PC-9 (cell line): ENCODE data around the gene MEAF6. TPM values are rescaled to one million over a fixed set of nuclear protein-coding genes. Genes with fewer than 3 reads are reported as not detected.

Experiments used
- BruUV-seq: library from RNA; stranded (reverse); fragments of 400-500 nt; replicated peaks from 2 replicates; lab custom pipeline; 2021; lab: Mats Ljungman, UMichigan
- CTCF ChIA-PET: fragments of 300-600 bp; sonication (Branson Sonifier 250); formaldehyde crosslinking; loops from one replicate; lab custom pipeline; 2022; ENCODE audit warnings: antibody characterized with exemption; lab: Charles Lee
- POLR2A ChIA-PET: fragments of 300-600 bp; sonication (Branson Sonifier 250); formaldehyde crosslinking; loops from one replicate; lab custom pipeline; 2022; ENCODE audit warnings: antibody characterized with exemption; ENCODE audit not compliant: unreplicated experiment; lab: Charles Lee
- DNase-seq, 2 experiments: peaks; one replicate each; pipeline versions ENCODE4 v3.0.0 to v3.0.0-alpha.2; 2015 to 2022; ENCODE audit warnings: mixed read lengths in 1 of 2
- H2AFZ ChIP-seq: fragments of 200-600 bp; sonication (generic); 2 replicates; pipeline ENCODE4 v1.8.1; 2017; ENCODE audit warnings: antibody characterized with exemption
- H3F3A ChIP-seq: fragments of 200-600 bp; sonication (generic); 2 replicates; pipeline ENCODE4 v1.8.1; 2017; ENCODE audit warnings: antibody characterized with exemption, mild to moderate bottlenecking, low read depth; ENCODE audit not compliant: insufficient read depth
- H3K27ac ChIP-seq: fragments of 200-600 bp; sonication (generic); 2 replicates; pipeline ENCODE4 v1.6.1; 2016; ENCODE audit warnings: mixed run types
- H3K27me3 ChIP-seq: fragments of 200-600 bp; sonication (generic); 2 replicates; pipeline ENCODE4 v1.6.1; 2016; ENCODE audit warnings: low read depth, mixed run types; ENCODE audit not compliant: insufficient read depth
- H3K36me3 ChIP-seq: fragments of 200-600 bp; sonication (generic); 2 replicates; pipeline ENCODE4 v1.6.1; 2016; ENCODE audit warnings: low read depth, mixed run types
- H3K4me1 ChIP-seq: fragments of 200-600 bp; sonication (generic); replicated peaks from 2 replicates; pipeline ENCODE4 v1.6.1; 2016; ENCODE audit warnings: mixed run types; ENCODE audit not compliant: insufficient read depth
- H3K4me2 ChIP-seq: fragments of 200-600 bp; sonication (generic); 2 replicates; pipeline ENCODE4 v1.6.1; 2017; ENCODE audit warnings: mixed run types
- H3K4me3 ChIP-seq: fragments of 200-600 bp; sonication (generic); 2 replicates; pipeline ENCODE4 v1.6.1; 2016; ENCODE audit warnings: mixed run types
- H3K79me2 ChIP-seq: fragments of 200-600 bp; sonication (generic); 2 replicates; pipeline ENCODE4 v1.6.1; 2017; ENCODE audit warnings: low read depth, mixed run types
- H3K9me2 ChIP-seq: fragments of 200-600 bp; sonication (generic); 2 replicates; pipeline ENCODE4 v1.8.1; 2017; ENCODE audit warnings: mild to moderate bottlenecking; ENCODE audit not compliant: insufficient read depth
- H3K9me3 ChIP-seq: fragments of 200-600 bp; sonication (generic); 2 replicates; pipeline ENCODE4 v1.8.1; 2016; ENCODE audit warnings: low read depth; ENCODE audit not compliant: insufficient read depth
- H4K20me1 ChIP-seq: fragments of 200-600 bp; sonication (generic); 2 replicates; pipeline ENCODE4 v1.8.1; 2017; ENCODE audit not compliant: insufficient read depth
- EZH2 ChIP-seq: fragments of 200-600 bp; sonication (generic); IDR thresholded peaks from 2 replicates; pipeline ENCODE4 v1.8.0; 2017; ENCODE audit warnings: antibody characterized with exemption, low read depth
- intact Hi-C: fragments of 100-400 bp; cut with micrococcal nuclease; formaldehyde crosslinking; loops from one replicate; pipeline ENCODE4 v1.10.0; 2022; ENCODE audit not compliant: unreplicated experiment
- total RNA-seq: library from RNA; stranded (reverse); gene quantifications from 2 replicates; pipeline ENCODE4 v1.2.3, GENCODE V29; 2021
- TF ChIP-seq, protein P1 (sequence below): fragments of 200-600 bp; sonication (generic); conservative IDR thresholded peaks from 2 replicates; pipeline ENCODE4 v1.6.1; 2017; ENCODE audit warnings: mixed run types, antibody characterized with exemption, mild to moderate bottlenecking, moderate library complexity

The MEAF6 gene
- total RNA-seq, 1 experiment from 2014 or later, result 72.3 TPM

- POLR2A ChIA-PET, result interaction anchor here (0.6 kb wide), 1 partner anchor 18 kb away, joined by 4 read pairs; no protein-coding TSS in a partner anchor
- Histone ChIP-seq H4K20me1 (no peaks in the 10 kb centered on the region; the same call in 1 of the 2 replicates), H3K4me2 (peak overlapping the region; percentile 95), H2AFZ (no peak overlapping the region), H3K79me2 (peaks cover 59% of the 10 kb centered on the region), H3K9me3 (no peaks in the 10 kb centered on the region), H3K4me1 (peaks cover 45% of the 10 kb centered on the region), H3F3A (peaks cover 47% of the 10 kb centered on the region), H3K27ac (0 out of 2 replicates have a peak overlapping the region, but pooled peaks have one; percentile 66), H3K9me2 (no peaks in the 10 kb centered on the region), H3K4me3 (peak overlapping the region; percentile 94; the same call in 1 of the 2 replicates), H3K27me3 (no peaks in the 10 kb centered on the region), H3K36me3 (peaks cover 14% of the 10 kb centered on the region)
- intact Hi-C loops, result loop anchor here (5.0 to 10.0 kb wide), 3 partner anchors 334 to 662 kb away; partner anchors contain the start of genes C1orf122, MTF1 and YRDC
- no TSS peak for BruUV-seq
- CTCF ChIA-PET, result interaction anchor here (1.5 kb wide), 1 partner anchor 41 kb away, joined by 8 read pairs; the partner anchor contains the start of gene MEAF6
- TF ChIP-seq EZH2, result no peak
- TF ChIP-seq, protein P1, sequence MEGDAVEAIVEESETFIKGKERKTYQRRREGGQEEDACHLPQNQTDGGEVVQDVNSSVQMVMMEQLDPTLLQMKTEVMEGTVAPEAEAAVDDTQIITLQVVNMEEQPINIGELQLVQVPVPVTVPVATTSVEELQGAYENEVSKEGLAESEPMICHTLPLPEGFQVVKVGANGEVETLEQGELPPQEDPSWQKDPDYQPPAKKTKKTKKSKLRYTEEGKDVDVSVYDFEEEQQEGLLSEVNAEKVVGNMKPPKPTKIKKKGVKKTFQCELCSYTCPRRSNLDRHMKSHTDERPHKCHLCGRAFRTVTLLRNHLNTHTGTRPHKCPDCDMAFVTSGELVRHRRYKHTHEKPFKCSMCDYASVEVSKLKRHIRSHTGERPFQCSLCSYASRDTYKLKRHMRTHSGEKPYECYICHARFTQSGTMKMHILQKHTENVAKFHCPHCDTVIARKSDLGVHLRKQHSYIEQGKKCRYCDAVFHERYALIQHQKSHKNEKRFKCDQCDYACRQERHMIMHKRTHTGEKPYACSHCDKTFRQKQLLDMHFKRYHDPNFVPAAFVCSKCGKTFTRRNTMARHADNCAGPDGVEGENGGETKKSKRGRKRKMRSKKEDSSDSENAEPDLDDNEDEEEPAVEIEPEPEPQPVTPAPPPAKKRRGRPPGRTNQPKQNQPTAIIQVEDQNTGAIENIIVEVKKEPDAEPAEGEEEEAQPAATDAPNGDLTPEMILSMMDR, result no peak
- no peak for DNase-seq
Measured at GRCh38 chr1:37472994-37473393, 41.6 kb downstream of the MEAF6 start.

DNA sequence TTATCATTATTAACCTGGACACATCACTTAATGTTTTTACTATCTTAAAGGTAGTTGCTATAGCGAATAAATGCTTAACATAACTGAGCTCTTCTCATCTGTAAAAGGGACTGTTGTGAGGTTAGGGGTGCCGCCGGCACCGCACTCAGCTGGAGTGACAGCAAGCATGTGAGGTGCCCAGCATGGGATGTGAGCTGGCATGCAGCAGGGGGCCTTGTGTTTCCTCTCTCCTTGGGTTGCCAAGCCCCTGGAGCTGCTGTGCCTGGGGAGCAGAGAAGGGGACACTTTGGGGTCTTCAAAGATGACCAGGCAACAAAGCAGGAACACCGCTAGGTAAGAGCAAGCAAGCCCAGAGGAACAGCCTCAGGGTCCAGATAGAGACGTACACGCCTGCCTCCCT lies 42.3 kb downstream of the MEAF6 start:
- Histone ChIP-seq H3K27ac (peak overlapping the region; percentile 66), H3K27me3 (no peaks in the 10 kb centered on the region), H2AFZ (no peak overlapping the region), H3K79me2 (peaks cover 52% of the 10 kb centered on the region), H3K4me3 (peak overlapping the region; percentile 94; the same call in 1 of the 2 replicates), H3F3A (peaks cover 40% of the 10 kb centered on the region), H3K9me3 (no peaks in the 10 kb centered on the region), H3K36me3 (0 out of 2 replicates have a peak, but pooled peaks cover 8% of the 10 kb centered on the region), H4K20me1 (no peaks in the 10 kb centered on the region; the same call in 1 of the 2 replicates), H3K4me1 (peaks cover 38% of the 10 kb centered on the region), H3K4me2 (peak overlapping the region; percentile 95), H3K9me2 (no peaks in the 10 kb centered on the region)
- intact Hi-C loops, result loop anchor here (5.0 to 10.0 kb wide), 3 partner anchors 335 to 663 kb away; partner anchors contain the start of genes C1orf122, MTF1 and YRDC
- ChIA-PET POLR2A (interaction anchor here (0.5 to 1.2 kb wide), 4 partner anchors 12 to 24 kb away, joined by 3 to 7 read pairs (median 4); no protein-coding TSS in a partner anchor), CTCF (interaction anchor here (0.6 to 1.8 kb wide), 3 partner anchors 12 to 403 kb away, joined by 4 to 8 read pairs (median 4); partner anchors contain the start of gene MEAF6)
- peak in 1 of 2 experiments; percentile 46 for DNase-seq
- no TSS peak for BruUV-seq
- no peak for TF ChIP-seq EZH2
- TF ChIP-seq, protein P1, result no peak

DNA sequence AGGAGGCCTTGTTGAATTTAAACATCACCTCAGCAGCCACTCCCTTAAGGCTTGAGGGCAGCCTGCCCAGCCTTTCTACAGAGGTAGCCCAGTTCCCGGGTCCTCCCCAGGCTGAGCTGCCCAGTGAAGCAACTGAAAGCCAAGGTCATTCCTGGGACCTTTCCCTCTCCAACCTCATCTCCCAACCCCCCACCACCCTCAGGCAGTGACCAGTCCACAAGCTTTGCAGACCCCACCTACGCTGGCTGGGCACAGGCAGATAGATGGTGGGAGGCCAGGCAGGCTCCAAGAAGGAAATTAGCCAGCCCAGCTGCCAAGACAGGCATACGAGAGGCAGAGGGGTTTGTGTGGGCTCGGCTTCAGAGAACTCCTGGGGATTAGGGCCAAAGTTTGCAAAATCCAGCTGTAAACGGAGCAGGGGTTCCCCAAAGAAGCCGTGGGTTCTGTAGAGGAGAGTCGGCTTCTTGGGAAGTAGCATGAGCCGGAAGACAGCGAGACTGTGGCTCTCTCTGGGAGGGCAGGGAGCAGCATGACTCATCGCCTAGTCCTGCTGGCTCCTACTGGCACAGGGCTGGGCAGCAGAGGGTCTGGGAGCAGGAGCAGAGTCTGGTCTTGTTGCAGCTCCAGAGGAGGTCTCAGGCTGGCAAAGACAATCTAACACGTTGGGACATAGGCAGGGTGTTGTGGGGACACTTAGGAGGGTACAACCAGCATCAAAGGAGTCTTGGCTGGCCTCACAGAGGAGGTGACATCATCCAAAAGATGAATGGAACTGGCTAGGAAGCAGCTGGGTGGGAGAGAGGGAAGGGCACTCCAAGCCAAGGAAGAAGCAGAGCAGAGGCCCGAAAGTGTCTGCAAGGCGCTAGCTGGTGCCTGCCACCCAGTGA lies 43.0 kb downstream of the MEAF6 start:
- H3K4me1 ChIP-seq, result peaks cover 34% of the 10 kb centered on the region
- TF ChIP-seq EZH2, result no peak
- TF ChIP-seq, protein P1, result no peak
- CTCF ChIA-PET, result interaction anchor here (1.1 to 1.8 kb wide), 3 partner anchors 13 to 43 kb away, joined by 4 to 8 read pairs (median 4); partner anchors contain the start of gene MEAF6
- no peaks in the 10 kb centered on the region; the same call in 1 of the 2 replicates for H4K20me1 ChIP-seq
- no peaks in the 10 kb centered on the region for H3K9me3 ChIP-seq
- H3K9me2 ChIP-seq, result no peaks in the 10 kb centered on the region
- H3K4me2 ChIP-seq, result peak overlapping the region; percentile 95
- POLR2A ChIA-PET, result interaction anchor here (0.5 to 1.2 kb wide), 9 partner anchors 13 to 1121 kb away, joined by 3 to 13 read pairs (median 4); no protein-coding TSS in a partner anchor
- peak overlapping the region; percentile 66 for H3K27ac ChIP-seq
- peaks cover 46% of the 10 kb centered on the region for H3K79me2 ChIP-seq
- peak; percentile 77 to 84 for DNase-seq
- no peak overlapping the region for H2AFZ ChIP-seq
- BruUV-seq, result TSS peak; percentile 42
- H3K4me3 ChIP-seq, result peak overlapping the region; percentile 39; the same call in 1 of the 2 replicates
- H3K27me3 ChIP-seq, result no peaks in the 10 kb centered on the region
- 0 out of 2 replicates have a peak, but pooled peaks cover 8% of the 10 kb centered on the region for H3K36me3 ChIP-seq
- H3F3A ChIP-seq, result peaks cover 33% of the 10 kb centered on the region
- intact Hi-C loops, result loop anchor here (1.0 to 10.0 kb wide), 5 partner anchors 16 to 663 kb away; partner anchors contain the start of genes C1orf122, MTF1 and YRDC
